ENCODE data around the gene EEF1G. TPM values are rescaled to one million over a fixed set of nuclear protein-coding genes. Genes with fewer than 3 reads are reported as not detected.

Gene EEF1G
- total and polyA plus RNA-seq, 2 of the 13 experiments (the other 11 are each of a cell fraction or from before 2014, with no cell fraction given) = 1,787 to 2,144 TPM

DNA sequence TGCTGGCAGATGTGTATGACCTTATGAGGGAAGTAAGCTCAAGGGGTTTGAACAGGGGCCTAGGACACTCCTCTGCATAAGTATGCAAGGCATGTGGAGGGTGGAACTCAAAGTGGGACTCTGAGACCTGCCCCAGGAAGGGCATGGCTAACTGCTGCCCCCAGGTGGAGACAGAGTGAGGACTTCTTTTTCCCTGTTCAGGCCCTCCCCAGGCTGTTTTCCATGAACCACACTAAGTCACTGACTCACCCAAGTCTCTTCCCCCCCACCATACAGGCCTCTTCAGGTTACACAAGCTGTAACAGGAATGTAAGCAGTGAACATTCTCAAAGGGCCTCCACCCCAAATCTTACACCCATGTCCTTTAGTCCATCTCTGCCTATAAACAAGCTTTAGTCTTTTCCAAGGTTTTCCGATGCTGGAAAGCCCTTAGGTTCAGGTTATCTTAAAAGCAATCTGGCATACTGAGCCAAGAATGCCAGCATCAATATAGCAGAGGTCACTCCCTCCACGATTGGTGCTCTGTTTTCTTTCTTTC lies 13.1 kb downstream of the EEF1G start (continued):
- TF ChIP-seq, protein P1, sequence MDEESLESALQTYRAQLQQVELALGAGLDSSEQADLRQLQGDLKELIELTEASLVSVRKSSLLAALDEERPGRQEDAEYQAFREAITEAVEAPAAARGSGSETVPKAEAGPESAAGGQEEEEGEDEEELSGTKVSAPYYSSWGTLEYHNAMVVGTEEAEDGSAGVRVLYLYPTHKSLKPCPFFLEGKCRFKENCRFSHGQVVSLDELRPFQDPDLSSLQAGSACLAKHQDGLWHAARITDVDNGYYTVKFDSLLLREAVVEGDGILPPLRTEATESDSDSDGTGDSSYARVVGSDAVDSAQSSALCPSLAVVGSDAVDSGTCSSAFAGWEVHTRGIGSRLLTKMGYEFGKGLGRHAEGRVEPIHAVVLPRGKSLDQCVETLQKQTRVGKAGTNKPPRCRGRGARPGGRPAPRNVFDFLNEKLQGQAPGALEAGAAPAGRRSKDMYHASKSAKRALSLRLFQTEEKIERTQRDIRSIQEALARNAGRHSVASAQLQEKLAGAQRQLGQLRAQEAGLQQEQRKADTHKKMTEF (CRISPR knock-in tag; IDR thresholded peaks at IDR 0.05) = peak; percentile 54; the same call in 1 of the 2 replicates
- TF ChIP-seq, protein P2, sequence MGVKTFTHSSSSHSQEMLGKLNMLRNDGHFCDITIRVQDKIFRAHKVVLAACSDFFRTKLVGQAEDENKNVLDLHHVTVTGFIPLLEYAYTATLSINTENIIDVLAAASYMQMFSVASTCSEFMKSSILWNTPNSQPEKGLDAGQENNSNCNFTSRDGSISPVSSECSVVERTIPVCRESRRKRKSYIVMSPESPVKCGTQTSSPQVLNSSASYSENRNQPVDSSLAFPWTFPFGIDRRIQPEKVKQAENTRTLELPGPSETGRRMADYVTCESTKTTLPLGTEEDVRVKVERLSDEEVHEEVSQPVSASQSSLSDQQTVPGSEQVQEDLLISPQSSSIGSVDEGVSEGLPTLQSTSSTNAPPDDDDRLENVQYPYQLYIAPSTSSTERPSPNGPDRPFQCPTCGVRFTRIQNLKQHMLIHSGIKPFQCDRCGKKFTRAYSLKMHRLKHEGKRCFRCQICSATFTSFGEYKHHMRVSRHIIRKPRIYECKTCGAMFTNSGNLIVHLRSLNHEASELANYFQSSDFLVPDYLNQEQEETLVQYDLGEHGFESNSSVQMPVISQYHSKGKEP (CRISPR knock-in tag; IDR thresholded peaks at IDR 0.05) = no peak
- TF ChIP-seq POLR2AphosphoS2 (IDR thresholded peaks at IDR 0.05; ENCODE audit: low read depth, low read length) = no peak
- TF ChIP-seq, protein P3, sequence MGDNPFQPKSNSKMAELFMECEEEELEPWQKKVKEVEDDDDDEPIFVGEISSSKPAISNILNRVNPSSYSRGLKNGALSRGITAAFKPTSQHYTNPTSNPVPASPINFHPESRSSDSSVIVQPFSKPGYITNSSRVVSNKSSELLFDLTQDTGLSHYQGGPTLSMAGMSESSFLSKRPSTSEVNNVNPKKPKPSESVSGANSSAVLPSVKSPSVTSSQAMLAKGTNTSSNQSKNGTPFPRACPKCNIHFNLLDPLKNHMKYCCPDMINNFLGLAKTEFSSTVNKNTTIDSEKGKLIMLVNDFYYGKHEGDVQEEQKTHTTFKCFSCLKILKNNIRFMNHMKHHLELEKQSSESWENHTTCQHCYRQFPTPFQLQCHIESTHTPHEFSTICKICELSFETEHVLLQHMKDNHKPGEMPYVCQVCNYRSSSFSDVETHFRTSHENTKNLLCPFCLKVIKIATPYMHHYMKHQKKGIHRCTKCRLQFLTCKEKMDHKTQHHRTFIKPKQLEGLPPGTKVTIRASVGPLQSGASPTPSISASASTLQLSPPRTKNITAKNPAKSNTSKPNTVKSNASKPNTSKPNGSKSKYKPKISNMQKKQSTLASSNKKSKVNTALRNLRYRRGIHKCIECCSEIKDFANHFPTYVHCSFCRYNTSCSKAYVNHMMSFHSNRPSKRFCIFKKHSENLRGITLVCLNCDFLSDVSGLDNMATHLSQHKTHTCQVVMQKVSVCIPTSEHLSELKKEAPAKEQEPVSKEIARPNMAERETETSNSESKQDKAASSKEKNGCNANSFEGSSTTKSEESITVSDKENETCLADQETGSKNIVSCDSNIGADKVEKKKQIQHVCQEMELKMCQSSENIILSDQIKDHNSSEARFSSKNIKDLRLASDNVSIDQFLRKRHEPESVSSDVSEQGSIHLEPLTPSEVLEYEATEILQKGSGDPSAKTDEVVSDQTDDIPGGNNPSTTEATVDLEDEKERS (CRISPR knock-in tag; IDR thresholded peaks at IDR 0.05) = no peak
- TF ChIP-seq MTF1 (CRISPR knock-in tag; IDR thresholded peaks at IDR 0.05) = no peak
- TF ChIP-seq CEBPG (CRISPR knock-in tag; IDR thresholded peaks at IDR 0.05) = peak; percentile 10; the same call in 1 of the 2 replicates
- TF ChIP-seq NR2F2 (IDR thresholded peaks at IDR 0.05; ENCODE audit: borderline replicate concordance, low read depth) = no peak
- peak; percentile 45 for TF ChIP-seq PHF5A (CRISPR knock-in tag; IDR thresholded peaks at IDR 0.05; ENCODE audit: low read depth, unreplicated experiment)
- no peak for TF ChIP-seq GABPA (IDR thresholded peaks at IDR 0.05; ENCODE audit: low read depth, low read length)
- peak; percentile 35; the same call in 1 of the 2 replicates for TF ChIP-seq GABPA (CRISPR knock-in tag; IDR thresholded peaks at IDR 0.05; ENCODE audit: low read depth)
- TF ChIP-seq KDM5B (CRISPR knock-in tag; IDR thresholded peaks at IDR 0.05; ENCODE audit: borderline replicate concordance) = no peak
- TF ChIP-seq, protein P4, sequence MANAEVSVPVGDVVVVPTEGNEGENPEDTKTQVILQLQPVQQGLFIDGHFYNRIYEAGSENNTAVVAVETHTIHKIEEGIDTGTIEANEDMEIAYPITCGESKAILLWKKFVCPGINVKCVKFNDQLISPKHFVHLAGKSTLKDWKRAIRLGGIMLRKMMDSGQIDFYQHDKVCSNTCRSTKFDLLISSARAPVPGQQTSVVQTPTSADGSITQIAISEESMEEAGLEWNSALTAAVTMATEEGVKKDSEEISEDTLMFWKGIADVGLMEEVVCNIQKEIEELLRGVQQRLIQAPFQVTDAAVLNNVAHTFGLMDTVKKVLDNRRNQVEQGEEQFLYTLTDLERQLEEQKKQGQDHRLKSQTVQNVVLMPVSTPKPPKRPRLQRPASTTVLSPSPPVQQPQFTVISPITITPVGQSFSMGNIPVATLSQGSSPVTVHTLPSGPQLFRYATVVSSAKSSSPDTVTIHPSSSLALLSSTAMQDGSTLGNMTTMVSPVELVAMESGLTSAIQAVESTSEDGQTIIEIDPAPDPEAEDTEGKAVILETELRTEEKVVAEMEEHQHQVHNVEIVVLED (CRISPR knock-in tag; IDR thresholded peaks at IDR 0.05; ENCODE audit: borderline replicate concordance) = peak; percentile 22; the same call in 1 of the 2 replicates
- TF ChIP-seq, protein P5, sequence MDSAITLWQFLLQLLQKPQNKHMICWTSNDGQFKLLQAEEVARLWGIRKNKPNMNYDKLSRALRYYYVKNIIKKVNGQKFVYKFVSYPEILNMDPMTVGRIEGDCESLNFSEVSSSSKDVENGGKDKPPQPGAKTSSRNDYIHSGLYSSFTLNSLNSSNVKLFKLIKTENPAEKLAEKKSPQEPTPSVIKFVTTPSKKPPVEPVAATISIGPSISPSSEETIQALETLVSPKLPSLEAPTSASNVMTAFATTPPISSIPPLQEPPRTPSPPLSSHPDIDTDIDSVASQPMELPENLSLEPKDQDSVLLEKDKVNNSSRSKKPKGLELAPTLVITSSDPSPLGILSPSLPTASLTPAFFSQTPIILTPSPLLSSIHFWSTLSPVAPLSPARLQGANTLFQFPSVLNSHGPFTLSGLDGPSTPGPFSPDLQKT (CRISPR knock-in tag; IDR thresholded peaks at IDR 0.05; ENCODE audit: borderline replicate concordance) = no peak
- peak; percentile 42 for TF ChIP-seq FOXA3 (CRISPR knock-in tag; IDR thresholded peaks at IDR 0.05)
- TF ChIP-seq SMYD3 (CRISPR knock-in tag; IDR thresholded peaks at IDR 0.05) = no peak
- TF ChIP-seq SMC3 (IDR thresholded peaks at IDR 0.05; ENCODE audit: low read length) = peak; percentile 98
- peak; percentile 65 for TF ChIP-seq TBL1XR1 (IDR thresholded peaks at IDR 0.05; ENCODE audit: borderline replicate concordance, low read length, partially characterized antibody)
- TF ChIP-seq ZBTB3 (CRISPR knock-in tag; IDR thresholded peaks at IDR 0.05; ENCODE audit: borderline replicate concordance, low read depth) = no peak

Data from HepG2 (cell line).